ENCODE results near the gene GPC6. TPM values are rescaled to one million over a fixed set of nuclear protein-coding genes. Genes with fewer than 3 reads are reported as not detected.

GPC6 gene
- total RNA-seq, 1 donor from 2014 or later, result 63.0 TPM

- no peak overlapping the region for H3K27ac ChIP-seq (ENCODE audit: low read depth, low read length)
- H3K36me3 ChIP-seq (ENCODE audit: insufficient read depth, low read length), result no peaks in the 10 kb centered on the region
- Mint-ChIP-seq H3K9me3 (ENCODE audit: unreplicated experiment) (no peaks in the 10 kb centered on the region), H3K4me3 (ENCODE audit: unreplicated experiment) (no peak overlapping the region), H3K27me3 (ENCODE audit: low read depth, unreplicated experiment) (no peaks in the 10 kb centered on the region), H3K36me3 (ENCODE audit: low read depth, unreplicated experiment) (no peaks in the 10 kb centered on the region), H3K4me1 (ENCODE audit: low read depth, unreplicated experiment) (peaks cover 4% of the 10 kb centered on the region), H3K27ac (ENCODE audit: unreplicated experiment) (no peak overlapping the region)
- no peak for TF ChIP-seq EZH2 (IDR thresholded peaks at IDR 0.05; ENCODE audit: insufficient read depth, low read length)
- TF ChIP-seq CTCF (IDR thresholded peaks at IDR 0.05; ENCODE audit: insufficient read depth, low read depth, low read length), result no peak
- no peak overlapping the region for H3K4me2 ChIP-seq (ENCODE audit: low read length)
- no peaks in the 10 kb centered on the region for H3K4me1 ChIP-seq (ENCODE audit: insufficient read depth, low read length)
- no peak overlapping the region for H2AFZ ChIP-seq (ENCODE audit: low read depth, low read length)
- H3K79me2 ChIP-seq (ENCODE audit: insufficient read depth, low read length), result no peaks in the 10 kb centered on the region
- no peaks in the 10 kb centered on the region for H3K9me3 ChIP-seq (ENCODE audit: insufficient read depth, low read depth, low read length)
- H3K27me3 ChIP-seq (ENCODE audit: insufficient read depth, low read length), result no peaks in the 10 kb centered on the region
- FAIRE-seq (no peak), DNase-seq (ENCODE audit: low read depth) (peak; percentile 71)
- no peak overlapping the region for H3K4me3 ChIP-seq (ENCODE audit: insufficient read depth, low read depth, low read length)
- no peak overlapping the region for H3K9ac ChIP-seq (ENCODE audit: low read length)
- H4K20me1 ChIP-seq (ENCODE audit: insufficient read depth, low read length), result no peaks in the 10 kb centered on the region
Observed at GRCh38 chr13:94390881-94391280, 1164.3 kb downstream of the GPC6 start.

GRCh38 chr13:94394723-94395122, 1168.1 kb downstream of the GPC6 start:
- no peak overlapping the region for H3K9ac ChIP-seq (ENCODE audit: low read length)
- Mint-ChIP-seq H3K4me1 (ENCODE audit: low read depth, unreplicated experiment) (peaks cover 4% of the 10 kb centered on the region), H3K4me3 (ENCODE audit: unreplicated experiment) (no peak overlapping the region), H3K36me3 (ENCODE audit: low read depth, unreplicated experiment) (peaks cover 16% of the 10 kb centered on the region), H3K9me3 (ENCODE audit: unreplicated experiment) (no peaks in the 10 kb centered on the region), H3K27me3 (ENCODE audit: low read depth, unreplicated experiment) (no peaks in the 10 kb centered on the region), H3K27ac (ENCODE audit: unreplicated experiment) (no peak overlapping the region)
- H3K9me3 ChIP-seq (ENCODE audit: insufficient read depth, low read depth, low read length), result no peaks in the 10 kb centered on the region
- TF ChIP-seq EZH2 (IDR thresholded peaks at IDR 0.05; ENCODE audit: insufficient read depth, low read length) (no peak), CTCF (IDR thresholded peaks at IDR 0.05; ENCODE audit: insufficient read depth, low read depth, low read length) (no peak)
- H2AFZ ChIP-seq (ENCODE audit: low read depth, low read length), result no peak overlapping the region
- peak; percentile 22 for DNase-seq (ENCODE audit: low read depth)
- H3K4me2 ChIP-seq (ENCODE audit: low read length), result no peak overlapping the region
- H4K20me1 ChIP-seq (ENCODE audit: insufficient read depth, low read length), result no peaks in the 10 kb centered on the region
- no peaks in the 10 kb centered on the region for H3K27me3 ChIP-seq (ENCODE audit: insufficient read depth, low read length)
- no peak overlapping the region for H3K27ac ChIP-seq (ENCODE audit: low read depth, low read length)
- H3K4me1 ChIP-seq (ENCODE audit: insufficient read depth, low read length), result no peaks in the 10 kb centered on the region
- H3K4me3 ChIP-seq (ENCODE audit: insufficient read depth, low read depth, low read length), result no peak overlapping the region
- FAIRE-seq, result no peak
- no peaks in the 10 kb centered on the region for H3K36me3 ChIP-seq (ENCODE audit: insufficient read depth, low read length)
- H3K79me2 ChIP-seq (ENCODE audit: insufficient read depth, low read length), result no peaks in the 10 kb centered on the region

GRCh38 chr13:94395860-94396259, 1169.3 kb downstream of the GPC6 start:
- Mint-ChIP-seq H3K27me3 (ENCODE audit: low read depth, unreplicated experiment) (no peaks in the 10 kb centered on the region), H3K36me3 (ENCODE audit: low read depth, unreplicated experiment) (peaks cover 18% of the 10 kb centered on the region), H3K4me1 (ENCODE audit: low read depth, unreplicated experiment) (peaks cover 2% of the 10 kb centered on the region), H3K4me3 (ENCODE audit: unreplicated experiment) (no peak overlapping the region), H3K9me3 (ENCODE audit: unreplicated experiment) (no peaks in the 10 kb centered on the region), H3K27ac (ENCODE audit: unreplicated experiment) (no peak overlapping the region)
- no peaks in the 10 kb centered on the region for H4K20me1 ChIP-seq (ENCODE audit: insufficient read depth, low read length)
- no peaks in the 10 kb centered on the region for H3K79me2 ChIP-seq (ENCODE audit: insufficient read depth, low read length)
- FAIRE-seq (no peak), DNase-seq (ENCODE audit: low read depth) (no peak)
- H3K36me3 ChIP-seq (ENCODE audit: insufficient read depth, low read length), result no peaks in the 10 kb centered on the region
- H3K4me3 ChIP-seq (ENCODE audit: insufficient read depth, low read depth, low read length), result no peak overlapping the region
- no peak overlapping the region for H3K4me2 ChIP-seq (ENCODE audit: low read length)
- H3K27ac ChIP-seq (ENCODE audit: low read depth, low read length), result no peak overlapping the region
- no peaks in the 10 kb centered on the region for H3K9me3 ChIP-seq (ENCODE audit: insufficient read depth, low read depth, low read length)
- H3K27me3 ChIP-seq (ENCODE audit: insufficient read depth, low read length), result no peaks in the 10 kb centered on the region
- H2AFZ ChIP-seq (ENCODE audit: low read depth, low read length), result no peak overlapping the region
- no peak overlapping the region for H3K9ac ChIP-seq (ENCODE audit: low read length)
- H3K4me1 ChIP-seq (ENCODE audit: insufficient read depth, low read length), result no peaks in the 10 kb centered on the region
- no peak for TF ChIP-seq CTCF (IDR thresholded peaks at IDR 0.05; ENCODE audit: insufficient read depth, low read depth, low read length)
- TF ChIP-seq EZH2 (IDR thresholded peaks at IDR 0.05; ENCODE audit: insufficient read depth, low read length), result no peak

Data from astrocyte (in vitro differentiated cells and primary cell).